IMR-90 (cell line): ENCODE data around the gene TBC1D22A. TPM values are rescaled to one million over a fixed set of nuclear protein-coding genes. Genes with fewer than 3 reads are reported as not detected.

Experiments used
- ATAC-seq: fragments of 200-7000 bp; cut with Tn5 transposase; 2 replicates; pipeline ENCODE4 v1.9.1; 2020; ENCODE audit warnings: low read depth, mild to moderate bottlenecking, moderate library complexity
- BruUV-seq: library from RNA; stranded (reverse); fragments of 400-500 nt; replicated peaks from 2 replicates; lab custom pipeline; 2021; lab: Mats Ljungman, UMichigan
- CTCF ChIA-PET: fragments of 300-600 bp; formaldehyde crosslinking; extraction: SDS; loops from one replicate; lab custom pipeline; 2021; ENCODE audit warnings: antibody characterized with exemption; lab: Yijun Ruan, JAX
- POLR2A ChIA-PET: fragments of 300-600 bp; sonication (Branson Sonifier 250); formaldehyde crosslinking; loops from one replicate; lab custom pipeline; 2022; ENCODE audit warnings: antibody characterized with exemption; ENCODE audit not compliant: unreplicated experiment; lab: Charles Lee
- DNase-seq: peaks from one replicate; pipeline ENCODE4 v3.0.0; 2013
- H2AFZ ChIP-seq: replicated peaks from 2 replicates; pipeline ENCODE3; 2013; ENCODE audit warnings: low read length, mild to moderate bottlenecking; ENCODE audit not compliant: poor library complexity
- H2AK5ac ChIP-seq: 2 replicates; pipeline ENCODE4 v1.6.1; 2013; ENCODE audit warnings: low read depth, low read length, inconsistent platforms
- H2AK9ac ChIP-seq: replicated peaks from 2 replicates; pipeline ENCODE3; 2013; ENCODE audit warnings: mild to moderate bottlenecking, low read depth, low read length, moderate library complexity; ENCODE audit not compliant: poor library complexity
- H2BK120ac ChIP-seq: 2 replicates; pipeline ENCODE4 v1.6.1; 2013; ENCODE audit warnings: low read depth, low read length, inconsistent platforms
- H2BK15ac ChIP-seq: 3 replicates; pipeline ENCODE4 v1.6.1; 2013; ENCODE audit warnings: low read depth, low read length, inconsistent platforms
- H2BK20ac ChIP-seq: 2 replicates; pipeline ENCODE4 v1.6.1; 2013; ENCODE audit warnings: low read depth, mild to moderate bottlenecking, inconsistent platforms, low read length, moderate library complexity
- H2BK5ac ChIP-seq: 2 replicates; pipeline ENCODE4 v1.6.1; 2013; ENCODE audit warnings: mild to moderate bottlenecking, low read depth, low read length, inconsistent platforms; ENCODE audit not compliant: poor library complexity, severe bottlenecking
- H3K14ac ChIP-seq: replicated peaks from 2 replicates; pipeline ENCODE4 v1.6.1; 2013; ENCODE audit warnings: low read depth, low read length, inconsistent platforms
- H3K18ac ChIP-seq: 2 replicates; pipeline ENCODE4 v1.6.1; 2013; ENCODE audit warnings: low read depth, low read length, control low read depth
- H3K23ac ChIP-seq: 2 replicates; pipeline ENCODE4 v1.6.1; 2013; ENCODE audit warnings: low read depth, low read length, inconsistent platforms
- H3K27ac ChIP-seq: 2 replicates; pipeline ENCODE4 v1.5.1; 2013; ENCODE audit warnings: mild to moderate bottlenecking, control low read depth, low read length; ENCODE audit not compliant: insufficient read depth
- H3K27me3 ChIP-seq: 2 replicates; pipeline ENCODE4 v1.6.1; 2013; ENCODE audit warnings: low read length; ENCODE audit not compliant: control insufficient read depth, insufficient read depth
- H3K36me3 ChIP-seq: 2 replicates; pipeline ENCODE4 v1.6.1; 2013; ENCODE audit warnings: low read length, mixed read lengths; ENCODE audit not compliant: control insufficient read depth, insufficient read depth
- H3K4ac ChIP-seq: 2 replicates; pipeline ENCODE4 v1.6.1; 2013; ENCODE audit warnings: low read depth, low read length, inconsistent platforms
- H3K4me1 ChIP-seq: 2 replicates; pipeline ENCODE4 v1.6.1; 2013; ENCODE audit warnings: low read length, mixed read lengths; ENCODE audit not compliant: control insufficient read depth, insufficient read depth
- H3K4me2 ChIP-seq: 2 replicates; pipeline ENCODE4 v1.6.1; 2013; ENCODE audit warnings: low read depth, mild to moderate bottlenecking, control low read depth, low read length, moderate library complexity
- H3K4me3 ChIP-seq: 2 replicates; pipeline ENCODE4 v1.5.1; 2013; ENCODE audit warnings: low read depth, mild to moderate bottlenecking, control low read depth, low read length, moderate library complexity; ENCODE audit not compliant: insufficient read depth
- H3K56ac ChIP-seq: 2 replicates; pipeline ENCODE4 v1.6.1; 2013; ENCODE audit warnings: low read length, inconsistent platforms; ENCODE audit not compliant: insufficient read depth; ENCODE audit errors: extremely low read depth
- H3K79me1 ChIP-seq, 2 experiments: 2 replicates each; pipeline ENCODE4 v1.6.1; 2013; ENCODE audit warnings: low read length in 2 of 2, inconsistent platforms in 1 of 2, low read depth in 1 of 2
- H3K9ac ChIP-seq: 2 replicates; pipeline ENCODE4 v1.6.1; 2013; ENCODE audit warnings: low read depth, low read length, control low read depth
- H3K9me1 ChIP-seq: 2 replicates; pipeline ENCODE4 v1.6.1; 2013; ENCODE audit warnings: low read length, inconsistent platforms; ENCODE audit not compliant: insufficient read depth
- H3K9me3 ChIP-seq: 2 replicates; pipeline ENCODE4 v1.6.1; 2013; ENCODE audit warnings: low read length; ENCODE audit not compliant: control insufficient read depth, insufficient read depth
- H4K20me1 ChIP-seq: 2 replicates; pipeline ENCODE4 v1.6.1; 2013; ENCODE audit warnings: low read length, inconsistent platforms; ENCODE audit not compliant: insufficient read depth
- H4K5ac ChIP-seq: 2 replicates; pipeline ENCODE4 v1.6.1; 2013; ENCODE audit warnings: mild to moderate bottlenecking, low read depth, low read length, control low read depth
- H4K8ac ChIP-seq, 2 experiments: 2 replicates each; pipeline ENCODE4 v1.6.1; 2013; ENCODE audit warnings: low read depth in 2 of 2, low read length in 2 of 2, control low read depth in 1 of 2, inconsistent platforms in 1 of 2
- H4K91ac ChIP-seq: 2 replicates; pipeline ENCODE4 v1.6.1; 2013; ENCODE audit warnings: low read depth, low read length, inconsistent platforms; ENCODE audit not compliant: insufficient read depth
- BHLHE40 ChIP-seq: fragments of 150-350 bp; IDR thresholded peaks from 2 replicates; pipeline ENCODE4 v1.6.1; 2016; ENCODE audit warnings: mild to moderate bottlenecking, low read depth, low read length
- CEBPB ChIP-seq: IDR thresholded peaks from 2 replicates; pipeline ENCODE4 v1.6.1; 2012; ENCODE audit warnings: low read depth, low read length, improper control_type of control experiment
- CHD1 ChIP-seq: IDR thresholded peaks from 2 replicates; pipeline ENCODE4 v1.6.1; 2012; ENCODE audit warnings: low read depth, low read length, improper control_type of control experiment
- FOS ChIP-seq: fragments of 150-350 bp; IDR thresholded peaks from 2 replicates; pipeline ENCODE4 v1.6.1; 2016; ENCODE audit warnings: low read depth, low read length
- MAFK ChIP-seq: IDR thresholded peaks from 2 replicates; pipeline ENCODE4 v1.6.1; 2012; ENCODE audit warnings: low read depth, low read length, improper control_type of control experiment
- MAZ ChIP-seq: IDR thresholded peaks from 2 replicates; pipeline ENCODE4 v1.6.1; 2012; ENCODE audit warnings: low read depth, mild to moderate bottlenecking, low read length, improper control_type of control experiment, moderate library complexity, borderline replicate concordance
- MXI1 ChIP-seq: IDR thresholded peaks from 2 replicates; pipeline ENCODE4 v1.6.1; 2012; ENCODE audit warnings: low read depth, mild to moderate bottlenecking, low read length, moderate library complexity, borderline replicate concordance
- NFE2L2 ChIP-seq: fragments of 150-350 bp; IDR thresholded peaks from 2 replicates; pipeline ENCODE4 v1.6.1; 2016; ENCODE audit warnings: low read depth, mild to moderate bottlenecking, low read length
- POLR2A ChIP-seq: IDR thresholded peaks from 2 replicates; pipeline ENCODE4 v1.6.1; 2012; ENCODE audit warnings: mild to moderate bottlenecking, low read depth, low read length
- RAD21 ChIP-seq: IDR thresholded peaks from 2 replicates; pipeline ENCODE4 v1.6.1; 2012; ENCODE audit warnings: low read length, improper control_type of control experiment
- RCOR1 ChIP-seq: IDR thresholded peaks from 2 replicates; pipeline ENCODE4 v1.6.1; 2012; ENCODE audit warnings: mild to moderate bottlenecking, low read length, improper control_type of control experiment; ENCODE audit not compliant: insufficient replicate concordance
- RFX5 ChIP-seq: IDR thresholded peaks from 2 replicates; pipeline ENCODE4 v1.8.0; 2012; ENCODE audit warnings: low read depth, mild to moderate bottlenecking, low read length, moderate library complexity
- SMC3 ChIP-seq: fragments of 150-350 bp; IDR thresholded peaks from 2 replicates; pipeline ENCODE4 v1.6.1; 2016; ENCODE audit warnings: low read depth, mild to moderate bottlenecking, antibody characterized with exemption, low read length, moderate library complexity
- WGBS, 2 experiments: methylation state at CpG; one replicate each; pipeline versions ENCODE4 v1.1.5 to v1.1.7; 2013; ENCODE audit warnings: missing lambda C conversion rate in 2 of 2; ENCODE audit not compliant: insufficient read length in 1 of 2; ENCODE audit errors: extremely low coverage in 2 of 2; 5-methylcytosine and 5-hydroxymethylcytosine counted together
- dilution Hi-C: fragments of 300-500 bp; cut with HindIII; formaldehyde crosslinking; loops from one replicate; pipeline ENCODE4 v1.14.3; 2018; ENCODE audit warnings: low sequenced_read_pairs; ENCODE audit not compliant: unreplicated experiment
- in situ Hi-C: fragments of 300-500 bp; cut with MboI; formaldehyde crosslinking; loops from 3 replicates; pipeline ENCODE4 v1.14.3; 2019; ENCODE audit warnings: low sequenced_read_pairs, inconsistent platforms, mixed read lengths
- intact Hi-C: fragments of 100-400 bp; cut with micrococcal nuclease; formaldehyde crosslinking; loops from 2 replicates; pipeline ENCODE4 v1.10.0; 2022
- polyA plus RNA-seq, 3 experiments: library from polyadenylated mRNA; depleted of rRNA; stranded (reverse); fragments of >200 nt; gene quantifications; 2 replicates each; pipeline ENCODE4 v1.2.3, GENCODE V29; 2012; ENCODE audit warnings: low replicate concordance in 1 of 3
- total RNA-seq: library from RNA; depleted of rRNA; stranded (reverse); fragments of >200 nt; gene quantifications from 2 replicates; pipeline ENCODE4 v1.2.3, GENCODE V29; 2012
- TF ChIP-seq, protein P1 (sequence below): fragments of 150-350 bp; IDR thresholded peaks from 2 replicates; pipeline ENCODE4 v1.6.1; 2017; ENCODE audit warnings: mild to moderate bottlenecking, antibody characterized with exemption, low read length, low read depth
- TF ChIP-seq, protein P2 (sequence below): conservative IDR thresholded peaks from 2 replicates; pipeline ENCODE4 v1.5.1; 2012; ENCODE audit warnings: mild to moderate bottlenecking, low read depth, low read length, improper control_type of control experiment
- TF ChIP-seq, protein P3 (sequence below): fragments of 150-350 bp; IDR thresholded peaks from 2 replicates; pipeline ENCODE4 v1.6.1; 2016; ENCODE audit warnings: low read depth, mild to moderate bottlenecking, low read length, moderate library complexity, borderline replicate concordance

TBC1D22A gene
- total and polyA plus RNA-seq, 2 of the 4 experiments (the other 2 are of a cell fraction) = 9.0 to 16.7 TPM

DNA sequence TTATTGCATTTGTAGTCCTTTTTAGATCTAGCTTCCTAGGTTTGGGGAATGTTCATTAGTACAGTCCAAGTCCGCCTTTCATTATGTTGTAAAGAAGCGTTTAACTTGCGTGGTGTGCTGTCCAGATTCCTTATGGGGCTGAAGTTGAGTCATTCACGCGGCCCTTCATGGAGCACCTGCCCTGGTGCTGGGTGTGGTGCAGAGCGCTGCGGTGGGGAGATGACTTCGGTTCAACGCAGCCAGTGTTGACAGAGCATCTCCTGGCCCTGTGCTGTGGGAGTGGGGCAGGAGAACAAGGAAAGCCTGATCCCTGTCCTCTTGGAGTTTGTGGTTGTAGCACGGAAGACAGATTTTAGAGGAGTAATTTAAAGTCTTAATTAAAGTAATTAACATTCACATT lies 152.0 kb downstream of the TBC1D22A start:
- peaks cover 5 to 10% of the 10 kb centered on the region in 2 experiments; a peak in 2 of 4 replicates for H3K79me1 ChIP-seq
- H3K27me3 ChIP-seq = no peaks in the 10 kb centered on the region
- intact Hi-C loops = no loop called here
- H4K91ac ChIP-seq = no peak overlapping the region
- TF ChIP-seq, protein P1, sequence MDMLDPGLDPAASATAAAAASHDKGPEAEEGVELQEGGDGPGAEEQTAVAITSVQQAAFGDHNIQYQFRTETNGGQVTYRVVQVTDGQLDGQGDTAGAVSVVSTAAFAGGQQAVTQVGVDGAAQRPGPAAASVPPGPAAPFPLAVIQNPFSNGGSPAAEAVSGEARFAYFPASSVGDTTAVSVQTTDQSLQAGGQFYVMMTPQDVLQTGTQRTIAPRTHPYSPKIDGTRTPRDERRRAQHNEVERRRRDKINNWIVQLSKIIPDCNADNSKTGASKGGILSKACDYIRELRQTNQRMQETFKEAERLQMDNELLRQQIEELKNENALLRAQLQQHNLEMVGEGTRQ = no peak
- TF ChIP-seq POLR2A (no peak), RFX5 (no peak), MXI1 (no peak), BHLHE40 (no peak), MAZ (no peak), CHD1 (no peak), SMC3 (no peak), RCOR1 (no peak), MAFK (no peak), RAD21 (no peak), NFE2L2 (no peak), CEBPB (no peak), FOS (no peak)
- TF ChIP-seq, protein P2, sequence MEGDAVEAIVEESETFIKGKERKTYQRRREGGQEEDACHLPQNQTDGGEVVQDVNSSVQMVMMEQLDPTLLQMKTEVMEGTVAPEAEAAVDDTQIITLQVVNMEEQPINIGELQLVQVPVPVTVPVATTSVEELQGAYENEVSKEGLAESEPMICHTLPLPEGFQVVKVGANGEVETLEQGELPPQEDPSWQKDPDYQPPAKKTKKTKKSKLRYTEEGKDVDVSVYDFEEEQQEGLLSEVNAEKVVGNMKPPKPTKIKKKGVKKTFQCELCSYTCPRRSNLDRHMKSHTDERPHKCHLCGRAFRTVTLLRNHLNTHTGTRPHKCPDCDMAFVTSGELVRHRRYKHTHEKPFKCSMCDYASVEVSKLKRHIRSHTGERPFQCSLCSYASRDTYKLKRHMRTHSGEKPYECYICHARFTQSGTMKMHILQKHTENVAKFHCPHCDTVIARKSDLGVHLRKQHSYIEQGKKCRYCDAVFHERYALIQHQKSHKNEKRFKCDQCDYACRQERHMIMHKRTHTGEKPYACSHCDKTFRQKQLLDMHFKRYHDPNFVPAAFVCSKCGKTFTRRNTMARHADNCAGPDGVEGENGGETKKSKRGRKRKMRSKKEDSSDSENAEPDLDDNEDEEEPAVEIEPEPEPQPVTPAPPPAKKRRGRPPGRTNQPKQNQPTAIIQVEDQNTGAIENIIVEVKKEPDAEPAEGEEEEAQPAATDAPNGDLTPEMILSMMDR = no peak
- TF ChIP-seq, protein P3, sequence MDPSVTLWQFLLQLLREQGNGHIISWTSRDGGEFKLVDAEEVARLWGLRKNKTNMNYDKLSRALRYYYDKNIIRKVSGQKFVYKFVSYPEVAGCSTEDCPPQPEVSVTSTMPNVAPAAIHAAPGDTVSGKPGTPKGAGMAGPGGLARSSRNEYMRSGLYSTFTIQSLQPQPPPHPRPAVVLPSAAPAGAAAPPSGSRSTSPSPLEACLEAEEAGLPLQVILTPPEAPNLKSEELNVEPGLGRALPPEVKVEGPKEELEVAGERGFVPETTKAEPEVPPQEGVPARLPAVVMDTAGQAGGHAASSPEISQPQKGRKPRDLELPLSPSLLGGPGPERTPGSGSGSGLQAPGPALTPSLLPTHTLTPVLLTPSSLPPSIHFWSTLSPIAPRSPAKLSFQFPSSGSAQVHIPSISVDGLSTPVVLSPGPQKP = no peak
- H3K27ac ChIP-seq = no peak overlapping the region
- DNase-seq (no peak), ATAC-seq (no peak)
- ChIA-PET POLR2A (no interaction called here), CTCF (no interaction called here)
- H4K8ac ChIP-seq = no peak overlapping the region
- BruUV-seq = no TSS peak
- no peak overlapping the region for H2BK120ac ChIP-seq
- no peak overlapping the region for H3K56ac ChIP-seq
- no peak overlapping the region for H2AK5ac ChIP-seq
- H2AK9ac ChIP-seq = no peak overlapping the region
- H3K4me1 ChIP-seq = no peaks in the 10 kb centered on the region
- no peak overlapping the region for H2BK15ac ChIP-seq
- H3K9me1 ChIP-seq = peaks cover 16% of the 10 kb centered on the region
- no peak overlapping the region for H3K9ac ChIP-seq
- no peak overlapping the region for H3K4me2 ChIP-seq
- H4K5ac ChIP-seq = no peak overlapping the region
- H2BK20ac ChIP-seq = no peak overlapping the region
- no peaks in the 10 kb centered on the region for H3K9me3 ChIP-seq
- no peak overlapping the region for H3K4me3 ChIP-seq
- peaks cover 14% of the 10 kb centered on the region for H4K20me1 ChIP-seq
- in situ Hi-C loops = no loop called here
- WGBS, 2 experiments = 100% methylated on average over 1 of the region's 10 CpGs; no CpG with 5 or more reads in 1 of the 2 experiments
- H3K23ac ChIP-seq = no peak overlapping the region
- no peak overlapping the region for H3K4ac ChIP-seq
- no peak overlapping the region for H3K18ac ChIP-seq
- dilution Hi-C loops = no loop called here
- no peak overlapping the region for H3K14ac ChIP-seq
- H3K36me3 ChIP-seq = peaks cover 11% of the 10 kb centered on the region
- H2BK5ac ChIP-seq = no peak overlapping the region
- H2AFZ ChIP-seq = no peak overlapping the region
